ENCODE measurements around the gene IFNW1.

DNA sequence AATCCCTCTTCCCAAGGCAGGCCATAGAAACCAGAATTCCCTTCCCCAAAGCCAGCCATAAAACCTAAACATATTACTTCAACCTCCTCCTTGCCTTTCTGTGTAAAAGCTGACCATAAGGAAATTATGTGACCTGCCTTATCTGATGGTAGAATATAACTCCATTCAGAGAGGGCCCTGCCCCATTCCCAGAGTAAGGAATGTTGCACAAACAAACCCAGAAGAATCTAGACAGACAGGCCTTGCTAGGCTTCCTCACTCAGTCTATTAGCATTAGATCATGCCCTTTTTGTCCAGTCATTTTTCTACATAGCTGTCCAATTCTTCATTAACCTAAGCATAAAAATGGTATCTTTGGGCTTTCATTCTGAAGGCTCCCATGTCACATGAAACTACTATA is 46.1 kb downstream of the IFNW1 start:
- TF ChIP-seq GATA2 (IDR thresholded peaks at IDR 0.05; ENCODE audit: low read depth, low read length) (no peak), GATA3 (IDR thresholded peaks at IDR 0.05; ENCODE audit: low read depth, low read length) (no peak)

All from SH-SY5Y (cell line).